HG03520 (cell line): ENCODE data around the gene TRIM41.
"Not testable (repeated sequence)": the region's sequence is repeated elsewhere in the genome, so short reads cannot be mapped to it uniquely, and the experiment has no call there.

ENCODE experiments used
- ATAC-seq: cut with Tn5 transposase; IDR thresholded peaks from one replicate; pipeline ENCODE4 v1.9.1; 2021; ENCODE audit warnings: mild to moderate bottlenecking, moderate library complexity; ENCODE audit not compliant: unreplicated experiment

Gene TRIM41

GRCh38 chr5:181209006-181209405, 14.1 kb upstream of the TRIM41 start:
- not testable (repeated sequence) for ATAC-seq

- ATAC-seq = not testable (repeated sequence)
Measured at GRCh38 chr5:181210148-181210547, 12.9 kb upstream of the TRIM41 start.

- ATAC-seq = not testable (repeated sequence)
Measured at GRCh38 chr5:181210698-181211097, 12.4 kb upstream of the TRIM41 start.

- no peak for ATAC-seq
Measured at GRCh38 chr5:181211208-181211607, 11.9 kb upstream of the TRIM41 start.

- ATAC-seq = no peak
Measured at GRCh38 chr5:181212080-181212479, 11.0 kb upstream of the TRIM41 start.

- no peak for ATAC-seq
Measured at GRCh38 chr5:181212934-181213333, 10.1 kb upstream of the TRIM41 start.

GRCh38 chr5:181214249-181214648, 8.8 kb upstream of the TRIM41 start:
- not testable (repeated sequence) for ATAC-seq

- no peak for ATAC-seq
Measured at GRCh38 chr5:181215997-181216989, 6.8 kb upstream of the TRIM41 start.

GRCh38 chr5:181217111-181217802, 5.8 kb upstream of the TRIM41 start:
- no peak for ATAC-seq

GRCh38 chr5:181217803-181218062, 5.3 kb upstream of the TRIM41 start:
- ATAC-seq = no peak

- ATAC-seq = no peak
Measured at GRCh38 chr5:181218795-181219124, 4.3 kb upstream of the TRIM41 start.

- ATAC-seq = no peak
Measured at GRCh38 chr5:181219262-181220177, 3.6 kb upstream of the TRIM41 start.

- no peak for ATAC-seq
Measured at GRCh38 chr5:181220178-181220515, 2.9 kb upstream of the TRIM41 start.

GRCh38 chr5:181221105-181221791, 1.8 kb upstream of the TRIM41 start:
- ATAC-seq = no peak

GRCh38 chr5:181221792-181222629, 1.1 kb upstream of the TRIM41 start:
- peak; percentile 22 for ATAC-seq

GRCh38 chr5:181222630-181223057, 437 bp upstream of the TRIM41 start:
- ATAC-seq = no peak

- no peak for ATAC-seq
Measured at GRCh38 chr5:181223729-181224389, 778 bp downstream of the TRIM41 start.

GRCh38 chr5:181224390-181225229, 1.5 kb downstream of the TRIM41 start:
- ATAC-seq = no peak
